Hepatocyte (in vitro differentiated cells): ENCODE results near the gene PCDH8. TPM values are rescaled to one million over a fixed set of nuclear protein-coding genes. Genes with fewer than 3 reads are reported as not detected.
A peak's percentile ranks its signal among the peaks of the same experiment; 100 is the strongest.

ENCODE experiments used
- DNase-seq: peaks from one replicate; pipeline ENCODE4 v3.0.0-alpha.2; 2016; ENCODE audit warnings: low spot score
- H2AFZ ChIP-seq: fragments of 200-600 bp; sonication (generic); 2 replicates; pipeline ENCODE4 v1.6.0; 2016; ENCODE audit warnings: antibody characterized with exemption, mild to moderate bottlenecking
- H3K27ac ChIP-seq: fragments of 200-600 bp; sonication (generic); 2 replicates; pipeline ENCODE4 v1.5.1; 2016; ENCODE audit warnings: mild to moderate bottlenecking
- H3K27me3 ChIP-seq: fragments of 200-600 bp; sonication (generic); 2 replicates; pipeline ENCODE4 v1.6.1; 2016
- H3K36me3 ChIP-seq: fragments of 200-600 bp; sonication (generic); replicated peaks from 2 replicates; pipeline ENCODE4 v1.5.1; 2016; ENCODE audit warnings: low read depth; ENCODE audit not compliant: insufficient read depth
- H3K4me1 ChIP-seq: fragments of 200-600 bp; sonication (generic); 2 replicates; pipeline ENCODE4 v1.5.1; 2016; ENCODE audit warnings: mild to moderate bottlenecking, moderate library complexity; ENCODE audit not compliant: insufficient read depth
- H3K4me2 ChIP-seq: fragments of 200-600 bp; sonication (generic); 2 replicates; pipeline ENCODE4 v1.6.0; 2016
- H3K4me3 ChIP-seq: fragments of 200-600 bp; sonication (generic); 2 replicates; pipeline ENCODE4 v1.5.1; 2016; ENCODE audit warnings: mild to moderate bottlenecking
- H3K79me2 ChIP-seq: fragments of 200-600 bp; sonication (generic); 2 replicates; pipeline ENCODE4 v1.6.0; 2017; ENCODE audit warnings: mild to moderate bottlenecking
- H3K9me2 ChIP-seq: fragments of 200-600 bp; sonication (generic); replicated peaks from 2 replicates; pipeline ENCODE4 v1.6.0; 2017; ENCODE audit warnings: mild to moderate bottlenecking; ENCODE audit not compliant: insufficient read depth
- H3K9me3 ChIP-seq: fragments of 200-600 bp; sonication (generic); 2 replicates; pipeline ENCODE4 v1.5.1; 2016; ENCODE audit warnings: low read depth, mild to moderate bottlenecking
- H4K20me1 ChIP-seq: fragments of 200-600 bp; sonication (generic); 2 replicates; pipeline ENCODE4 v1.6.0; 2016; ENCODE audit warnings: mild to moderate bottlenecking; ENCODE audit not compliant: insufficient read depth, poor library complexity, severe bottlenecking
- EZH2 ChIP-seq: fragments of 200-600 bp; sonication (generic); IDR thresholded peaks from 2 replicates; pipeline ENCODE4 v1.6.1; 2016; ENCODE audit warnings: antibody characterized with exemption, mild to moderate bottlenecking, borderline replicate concordance
- EZH2phosphoT487 ChIP-seq: fragments of 200-600 bp; sonication (generic); IDR thresholded peaks from one replicate; pipeline ENCODE4 v1.6.1; 2018; ENCODE audit warnings: antibody characterized with exemption, mild to moderate bottlenecking, low read depth, moderate library complexity; ENCODE audit not compliant: unreplicated experiment, severe bottlenecking
- WGBS: methylation state at CpG from one replicate; pipeline ENCODE4 v1.1.6; 2016; ENCODE audit warnings: low lambda C conversion rate; ENCODE audit errors: missing lambda C conversion rate; 5-methylcytosine and 5-hydroxymethylcytosine counted together
- polyA plus RNA-seq: library from polyadenylated mRNA; unstranded; fragments of >200 nt; fragmentation: Nextera tagmentation; extraction: Ambion mirVana; gene quantifications from 2 replicates; pipeline ENCODE4 v1.2.1, GENCODE V29; 2016
- total RNA-seq: library from RNA; depleted of rRNA; stranded (reverse); fragments of >200 nt; gene quantifications from 2 replicates; pipeline ENCODE4 v1.2.3, GENCODE V29; 2014
- TF ChIP-seq, protein P1 (sequence below): fragments of 200-600 bp; sonication (generic); IDR thresholded peaks from 2 replicates; pipeline ENCODE4 v1.5.1; 2016; ENCODE audit warnings: antibody characterized with exemption, mild to moderate bottlenecking; ENCODE audit not compliant: poor library complexity

The PCDH8 gene
- total and polyA plus RNA-seq, 2 experiments from 2014 or later = 0.19 to 0.37 TPM

GRCh38 chr13:52809310-52809769 lies 39.1 kb downstream of the PCDH8 start:
- WGBS = 36% methylated on average over 3 of the region's 3 CpGs
- Histone ChIP-seq H3K4me2 (no peak overlapping the region), H3K9me3 (no peaks in the 10 kb centered on the region)

DNA sequence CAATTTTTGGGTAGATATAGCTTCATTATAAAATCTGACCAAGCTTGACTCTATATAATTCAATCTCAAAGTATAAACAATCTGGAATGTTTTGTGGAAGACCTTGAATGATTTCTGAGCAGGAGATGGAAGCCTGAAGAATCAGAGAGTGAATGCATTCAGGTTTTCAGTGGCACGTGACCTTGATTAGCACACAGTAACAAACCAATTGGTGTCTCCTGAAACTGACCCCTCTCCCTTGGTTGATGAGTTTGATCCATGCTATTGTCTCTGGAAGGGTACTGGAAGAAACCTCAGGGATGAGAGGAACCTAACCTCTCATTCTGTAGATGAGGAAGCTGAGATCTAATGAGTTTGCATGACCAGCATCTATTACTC lies 39.6 kb downstream of the PCDH8 start:
- H3K9me3 ChIP-seq = no peaks in the 10 kb centered on the region
- no peaks in the 10 kb centered on the region for H3K9me2 ChIP-seq
- no peaks in the 10 kb centered on the region for H3K36me3 ChIP-seq
- H2AFZ ChIP-seq = no peak overlapping the region
- H3K27ac ChIP-seq = no peak overlapping the region
- H3K4me3 ChIP-seq = no peak overlapping the region
- WGBS = 87% methylated on average over 1 of the region's 1 CpG
- H3K4me2 ChIP-seq = no peak overlapping the region
- H4K20me1 ChIP-seq = no peaks in the 10 kb centered on the region
- H3K79me2 ChIP-seq = no peaks in the 10 kb centered on the region
- no peak for TF ChIP-seq EZH2phosphoT487
- TF ChIP-seq, protein P1, sequence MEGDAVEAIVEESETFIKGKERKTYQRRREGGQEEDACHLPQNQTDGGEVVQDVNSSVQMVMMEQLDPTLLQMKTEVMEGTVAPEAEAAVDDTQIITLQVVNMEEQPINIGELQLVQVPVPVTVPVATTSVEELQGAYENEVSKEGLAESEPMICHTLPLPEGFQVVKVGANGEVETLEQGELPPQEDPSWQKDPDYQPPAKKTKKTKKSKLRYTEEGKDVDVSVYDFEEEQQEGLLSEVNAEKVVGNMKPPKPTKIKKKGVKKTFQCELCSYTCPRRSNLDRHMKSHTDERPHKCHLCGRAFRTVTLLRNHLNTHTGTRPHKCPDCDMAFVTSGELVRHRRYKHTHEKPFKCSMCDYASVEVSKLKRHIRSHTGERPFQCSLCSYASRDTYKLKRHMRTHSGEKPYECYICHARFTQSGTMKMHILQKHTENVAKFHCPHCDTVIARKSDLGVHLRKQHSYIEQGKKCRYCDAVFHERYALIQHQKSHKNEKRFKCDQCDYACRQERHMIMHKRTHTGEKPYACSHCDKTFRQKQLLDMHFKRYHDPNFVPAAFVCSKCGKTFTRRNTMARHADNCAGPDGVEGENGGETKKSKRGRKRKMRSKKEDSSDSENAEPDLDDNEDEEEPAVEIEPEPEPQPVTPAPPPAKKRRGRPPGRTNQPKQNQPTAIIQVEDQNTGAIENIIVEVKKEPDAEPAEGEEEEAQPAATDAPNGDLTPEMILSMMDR = no peak
- no peaks in the 10 kb centered on the region for H3K4me1 ChIP-seq
- no peak for DNase-seq
- no peaks in the 10 kb centered on the region for H3K27me3 ChIP-seq

More at GRCh38 chr13:52809310-52809769, 39.1 kb downstream of the PCDH8 start:
- Histone ChIP-seq H3K27me3 (no peaks in the 10 kb centered on the region), H2AFZ (no peak overlapping the region), H3K9me2 (no peaks in the 10 kb centered on the region), H3K4me3 (no peak overlapping the region), H3K4me1 (no peaks in the 10 kb centered on the region), H3K79me2 (no peaks in the 10 kb centered on the region), H3K36me3 (no peaks in the 10 kb centered on the region), H4K20me1 (no peaks in the 10 kb centered on the region), H3K27ac (no peak overlapping the region)
- DNase-seq = peak; percentile 82
- TF ChIP-seq EZH2phosphoT487 (no peak), EZH2 (no peak)
- TF ChIP-seq, protein P1 = peak; percentile 67

- no peak for DNase-seq
- no peaks in the 10 kb centered on the region for H3K9me3 ChIP-seq
- H3K79me2 ChIP-seq = no peaks in the 10 kb centered on the region
- no peaks in the 10 kb centered on the region for H3K27me3 ChIP-seq
- no peaks in the 10 kb centered on the region for H3K4me1 ChIP-seq
- no peaks in the 10 kb centered on the region for H3K9me2 ChIP-seq
- TF ChIP-seq EZH2 (no peak), EZH2phosphoT487 (no peak)
- TF ChIP-seq, protein P1 = no peak
- no peak overlapping the region for H3K4me2 ChIP-seq
- H3K4me3 ChIP-seq = no peak overlapping the region
- H2AFZ ChIP-seq = no peak overlapping the region
- H3K36me3 ChIP-seq = no peaks in the 10 kb centered on the region
- no peaks in the 10 kb centered on the region for H4K20me1 ChIP-seq
- WGBS = 77% methylated on average over 6 of the region's 6 CpGs
- H3K27ac ChIP-seq = no peak overlapping the region
Measured at GRCh38 chr13:52806029-52806428, 42.4 kb downstream of the PCDH8 start.

GRCh38 chr13:52804202-52804641 lies 44.2 kb downstream of the PCDH8 start:
- TF ChIP-seq, protein P1 = no peak
- TF ChIP-seq EZH2 (no peak), EZH2phosphoT487 (no peak)
- Histone ChIP-seq H2AFZ (no peak overlapping the region), H3K4me2 (no peak overlapping the region), H3K36me3 (no peaks in the 10 kb centered on the region), H4K20me1 (no peaks in the 10 kb centered on the region), H3K9me2 (no peaks in the 10 kb centered on the region), H3K4me1 (no peaks in the 10 kb centered on the region), H3K9me3 (no peaks in the 10 kb centered on the region), H3K79me2 (no peaks in the 10 kb centered on the region), H3K27ac (no peak overlapping the region), H3K4me3 (no peak overlapping the region), H3K27me3 (no peaks in the 10 kb centered on the region)
- no peak for DNase-seq
- WGBS = 33% methylated on average over 3 of the region's 3 CpGs
